ENCODE measurements around the gene IFNL1. TPM values are rescaled to one million over a fixed set of nuclear protein-coding genes. Genes with fewer than 3 reads are reported as not detected.

IFNL1 gene
- not detected for total RNA-seq

DNA sequence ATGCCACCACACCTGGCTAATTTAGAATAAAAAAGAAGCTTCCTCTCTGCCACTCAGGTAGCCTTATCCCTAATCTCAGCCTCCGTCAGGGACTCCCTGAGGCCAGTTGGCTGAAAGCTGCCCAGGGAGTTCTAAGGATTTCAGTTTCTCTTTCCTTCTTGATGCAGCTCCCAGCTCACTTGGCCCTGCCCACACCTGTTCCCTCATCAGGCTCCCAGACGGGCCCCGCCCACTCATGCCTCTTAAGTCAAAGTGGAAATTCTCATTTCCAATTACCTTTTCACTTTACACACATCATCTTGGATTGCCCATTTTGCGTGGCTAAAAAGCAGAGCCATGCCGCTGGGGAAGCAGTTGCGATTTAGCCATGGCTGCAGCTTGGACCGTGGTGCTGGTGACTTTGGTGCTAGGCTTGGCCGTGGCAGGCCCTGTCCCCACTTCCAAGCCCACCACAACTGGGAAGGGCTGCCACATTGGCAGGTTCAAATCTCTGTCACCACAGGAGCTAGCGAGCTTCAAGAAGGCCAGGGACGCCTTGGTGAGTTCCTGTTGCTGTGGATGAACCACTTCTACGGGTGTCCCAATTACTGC, at the start of gene IFNL1:
IFNL1 (plus strand) TSS at position 353 of the 591 bp plus-strand sequence; CDS start at position 368, 15 bp downstream.
- Mint-ChIP-seq H3K4me3 (no peak within 1 kb of the TSS), H3K4me1 (ENCODE audit: low read depth) (peaks cover 24% of the 10 kb centered on the region), H3K36me3 (ENCODE audit: insufficient read depth) (no peaks in the 10 kb centered on the region), H3K27me3 (ENCODE audit: low read depth) (peaks cover 2% of the 10 kb centered on the region), H3K9me3 (no peaks in the 10 kb centered on the region)
- DNase-seq (no peak), ATAC-seq (no peak)

DNA sequence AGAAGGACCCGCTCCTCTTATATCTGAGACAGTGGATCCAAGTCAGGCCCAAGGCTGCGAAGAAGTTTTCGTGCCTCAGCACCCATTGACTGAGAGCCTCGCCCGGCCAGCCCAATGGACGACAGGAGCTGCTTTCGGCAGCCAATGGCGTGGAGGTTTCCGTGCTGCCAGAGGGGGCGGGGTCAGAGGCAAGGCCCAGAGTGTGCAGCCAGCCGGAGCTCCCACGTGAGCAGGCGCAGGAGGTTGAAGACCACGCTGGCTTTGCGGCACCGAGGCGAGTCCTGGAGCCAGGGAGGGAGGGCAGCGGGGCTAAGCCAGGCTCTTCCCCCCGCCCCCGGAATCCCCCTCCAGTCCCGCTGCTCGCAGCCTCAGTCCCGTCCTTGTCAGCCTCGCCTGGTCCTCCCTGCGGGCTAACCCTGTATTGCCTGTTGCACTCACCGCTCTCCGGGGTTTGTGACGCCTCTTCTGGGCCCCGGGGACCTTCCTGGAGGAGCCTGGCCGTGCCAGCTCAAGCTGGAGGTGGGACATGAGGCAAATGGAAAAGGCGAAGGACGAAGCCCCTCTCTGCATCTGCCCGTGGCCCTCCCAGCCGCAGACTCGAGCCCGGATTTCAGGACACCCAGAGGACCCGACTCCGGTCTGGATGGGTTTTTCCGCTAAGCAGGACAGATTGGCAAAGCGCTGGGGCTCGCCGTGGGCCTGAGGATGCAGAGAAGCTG, 49.1 kb upstream of the IFNL1 start:
- peaks cover 11% of the 10 kb centered on the region for H3K27me3 Mint-ChIP-seq (ENCODE audit: low read depth)
- no peaks in the 10 kb centered on the region for H3K9me3 Mint-ChIP-seq
- ATAC-seq = peak; percentile 57 to 77
- H3K4me1 Mint-ChIP-seq (ENCODE audit: low read depth) = peaks cover 2% of the 10 kb centered on the region
- DNase-seq = no peak
- no peak overlapping the region for H3K4me3 Mint-ChIP-seq
- no peaks in the 10 kb centered on the region for H3K36me3 Mint-ChIP-seq (ENCODE audit: insufficient read depth)

DNA sequence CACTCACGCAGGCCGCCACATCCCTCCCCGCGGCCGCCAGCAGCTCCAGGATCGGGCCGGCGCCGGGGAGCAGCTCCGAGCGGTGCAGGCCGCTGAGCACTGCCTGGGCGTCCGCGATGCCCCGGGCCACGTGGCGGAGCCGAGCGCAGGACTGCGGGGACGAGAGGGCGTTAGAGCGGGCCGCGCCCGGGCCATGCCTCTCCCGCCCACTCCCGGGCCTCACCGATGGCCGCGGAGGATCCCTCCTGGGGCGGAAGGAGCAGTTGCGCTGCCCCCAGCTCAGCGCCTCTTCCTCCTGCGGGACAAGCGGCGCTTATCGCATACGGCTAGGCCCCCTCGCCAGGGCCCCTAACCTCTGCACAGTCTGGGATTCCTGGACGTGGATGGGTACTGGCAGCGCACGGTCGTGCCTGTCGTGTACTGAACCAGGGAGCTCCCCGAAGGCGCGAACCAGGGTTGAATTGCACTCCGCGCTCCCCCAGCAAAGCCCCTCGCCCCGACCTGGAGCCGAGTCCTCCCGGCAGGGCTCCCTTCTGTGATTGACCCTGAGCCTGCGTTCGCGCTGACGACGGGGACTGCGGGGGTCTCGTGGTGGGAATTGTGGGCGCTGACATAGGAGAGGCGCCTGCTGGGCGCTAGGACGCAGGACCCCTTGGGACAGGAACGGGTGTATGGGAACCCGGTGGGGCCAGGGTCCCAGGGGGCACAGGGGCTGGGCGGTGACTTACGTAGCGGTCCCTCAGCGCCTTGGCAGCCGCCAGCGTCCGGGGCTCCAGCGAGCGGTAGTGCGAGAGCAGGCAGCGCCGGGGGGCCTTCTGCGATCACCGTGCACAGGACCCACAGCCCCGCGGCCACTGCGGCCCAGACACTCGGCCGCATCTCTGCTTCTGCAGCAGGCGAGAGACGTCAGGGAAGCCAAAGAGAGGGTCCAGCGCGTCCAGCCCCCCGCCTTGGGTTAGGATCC, 48.2 kb upstream of the IFNL1 start:
- DNase-seq = no peak
- Mint-ChIP-seq H3K27me3 (ENCODE audit: low read depth) (peaks cover 11% of the 10 kb centered on the region), H3K4me1 (ENCODE audit: low read depth) (peaks cover 3% of the 10 kb centered on the region), H3K9me3 (no peaks in the 10 kb centered on the region), H3K36me3 (ENCODE audit: insufficient read depth) (no peaks in the 10 kb centered on the region), H3K4me3 (no peak overlapping the region)
- ATAC-seq = peak; percentile 53 to 68

DNA sequence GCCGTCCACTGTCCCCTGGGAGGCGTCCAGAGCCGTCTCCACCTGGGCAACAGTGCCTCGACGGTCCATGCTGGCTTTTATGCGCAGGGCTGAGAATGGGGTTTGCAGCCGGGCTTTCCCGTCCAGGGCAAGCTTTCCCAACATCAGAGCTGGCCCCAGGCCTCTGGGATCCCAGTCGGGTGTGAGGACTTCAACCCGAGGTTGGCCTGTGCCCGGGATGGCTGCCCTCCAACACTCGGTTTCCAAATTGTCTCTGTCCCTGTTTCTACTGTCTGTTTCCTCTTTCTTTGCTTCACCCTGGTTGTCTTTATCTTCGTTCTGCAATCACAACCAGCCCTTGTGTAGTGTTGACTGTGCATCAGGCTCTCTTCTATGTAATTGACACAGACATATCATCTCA, 47.4 kb upstream of the IFNL1 start, which contains the start of gene IFNL4:
IFNL4 (minus strand) TSS at position 51 of the 400 bp plus-strand sequence.
- DNase-seq (no peak), ATAC-seq (no peak)
- H3K4me1 Mint-ChIP-seq (ENCODE audit: low read depth) = peaks cover 3% of the 10 kb centered on the region
- no peaks in the 10 kb centered on the region for H3K36me3 Mint-ChIP-seq (ENCODE audit: insufficient read depth)
- H3K27me3 Mint-ChIP-seq (ENCODE audit: low read depth) = peaks cover 11% of the 10 kb centered on the region
- no peak within 1 kb of the TSS for H3K4me3 Mint-ChIP-seq
- no peaks in the 10 kb centered on the region for H3K9me3 Mint-ChIP-seq

DNA sequence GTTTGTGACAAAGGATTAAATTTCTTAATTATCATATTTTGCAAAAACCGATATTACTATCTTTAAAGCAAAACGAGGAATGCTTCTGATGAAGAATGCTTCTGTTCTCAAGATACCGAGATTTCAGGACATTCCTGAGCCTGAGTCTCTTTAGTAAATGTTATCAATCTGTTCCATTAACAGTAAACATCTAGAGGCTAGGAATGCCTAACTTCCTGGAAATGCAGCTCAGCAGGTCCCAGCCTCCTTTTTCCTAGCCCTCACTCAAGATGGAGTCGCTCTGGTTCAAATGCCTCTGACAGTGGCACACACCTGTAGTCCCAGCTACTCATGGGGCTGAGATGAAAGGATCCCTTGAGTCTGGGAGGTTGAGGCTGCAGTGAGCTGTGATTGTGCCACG, 45.1 kb upstream of the IFNL1 start:
- H3K36me3 Mint-ChIP-seq (ENCODE audit: insufficient read depth) = no peaks in the 10 kb centered on the region
- peaks cover 11% of the 10 kb centered on the region for H3K27me3 Mint-ChIP-seq (ENCODE audit: low read depth)
- peaks cover 3% of the 10 kb centered on the region for H3K4me1 Mint-ChIP-seq (ENCODE audit: low read depth)
- ATAC-seq (no peak), DNase-seq (no peak)
- no peaks in the 10 kb centered on the region for H3K9me3 Mint-ChIP-seq
- no peak overlapping the region for H3K4me3 Mint-ChIP-seq

DNA sequence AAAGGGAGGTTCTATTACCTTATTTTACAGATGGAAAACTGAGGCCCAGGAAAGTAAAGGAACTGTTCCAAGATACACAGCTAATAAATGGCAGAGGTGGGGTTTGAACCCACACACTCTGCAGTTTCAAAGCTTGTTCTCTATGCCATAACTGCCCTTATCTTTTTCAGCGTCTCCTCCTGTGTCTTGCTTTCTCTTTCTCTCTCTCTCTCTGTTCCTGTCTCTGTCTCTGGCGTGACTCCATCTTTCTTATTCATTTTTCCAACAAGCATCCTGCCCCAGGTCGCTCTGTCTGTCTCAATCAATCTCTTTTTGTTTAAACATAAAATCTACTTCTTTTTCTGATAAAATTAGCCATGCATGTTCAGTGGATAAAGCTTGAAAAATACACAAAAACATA, 44.4 kb upstream of the IFNL1 start:
- H3K36me3 Mint-ChIP-seq (ENCODE audit: insufficient read depth) = no peaks in the 10 kb centered on the region
- H3K27me3 Mint-ChIP-seq (ENCODE audit: low read depth) = peaks cover 11% of the 10 kb centered on the region
- ATAC-seq = no peak
- no peak for DNase-seq
- no peak overlapping the region for H3K4me3 Mint-ChIP-seq
- no peaks in the 10 kb centered on the region for H3K9me3 Mint-ChIP-seq
- peaks cover 3% of the 10 kb centered on the region for H3K4me1 Mint-ChIP-seq (ENCODE audit: low read depth)

DNA sequence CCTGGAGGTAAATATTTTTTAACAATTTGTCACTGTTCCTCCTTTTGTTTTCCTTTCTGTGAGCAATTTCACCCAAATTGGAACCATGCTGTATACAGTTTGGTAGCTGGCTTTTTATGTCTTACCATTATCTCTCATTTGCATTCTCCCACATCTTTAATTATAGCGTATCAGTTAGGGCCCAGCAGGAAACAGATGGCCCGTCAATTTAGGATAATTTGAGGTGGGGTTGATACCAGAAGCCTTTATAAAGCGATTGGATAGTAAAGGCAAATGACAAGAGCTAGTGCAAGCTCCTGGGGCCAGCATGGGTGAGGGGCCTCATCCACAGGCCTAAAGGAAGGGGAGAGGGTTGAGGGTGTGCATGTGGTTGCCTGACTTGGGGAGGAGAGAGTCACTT, 43.7 kb upstream of the IFNL1 start:
- Mint-ChIP-seq H3K27me3 (ENCODE audit: low read depth) (peaks cover 7% of the 10 kb centered on the region), H3K4me3 (no peak overlapping the region), H3K4me1 (ENCODE audit: low read depth) (peaks cover 3% of the 10 kb centered on the region), H3K9me3 (no peaks in the 10 kb centered on the region), H3K36me3 (ENCODE audit: insufficient read depth) (no peaks in the 10 kb centered on the region)
- DNase-seq (no peak), ATAC-seq (no peak)

DNA sequence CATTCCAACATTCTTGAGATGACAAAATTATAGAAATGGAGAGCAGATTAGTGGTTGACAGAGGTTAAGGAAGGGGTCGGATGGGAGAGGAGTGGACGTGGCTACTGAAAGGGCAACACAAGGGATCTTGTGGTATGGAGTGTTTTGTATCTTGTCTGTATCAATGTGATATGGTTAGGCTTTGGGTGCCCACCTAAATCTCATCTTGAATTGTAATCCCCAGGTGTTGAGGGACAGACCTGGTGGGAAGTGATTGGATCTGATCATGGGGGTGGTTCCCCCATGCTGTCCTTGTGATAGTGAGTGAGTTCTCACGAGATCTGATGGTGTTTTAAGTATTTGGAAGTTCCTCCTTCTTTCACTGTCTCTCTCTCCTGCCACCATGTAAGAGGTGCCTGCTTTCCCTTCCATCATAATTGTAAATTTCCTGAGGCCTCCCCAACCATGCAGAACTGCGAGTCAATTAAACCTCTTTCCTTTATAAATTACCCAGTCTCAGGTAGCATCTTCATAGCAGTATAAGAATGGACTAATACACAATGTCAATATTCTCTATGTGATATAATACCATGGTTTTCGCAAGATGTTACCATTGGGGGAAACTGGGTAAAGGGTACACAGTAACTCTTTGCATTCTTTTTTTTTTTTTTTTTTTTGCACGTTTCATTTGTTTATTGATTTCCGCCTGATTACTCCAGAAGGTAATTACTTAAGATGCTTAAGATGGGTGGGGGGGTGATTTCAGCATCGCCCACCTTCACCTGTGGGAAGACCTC, 42.6 kb upstream of the IFNL1 start:
- H3K27me3 Mint-ChIP-seq (ENCODE audit: low read depth) = peaks cover 9% of the 10 kb centered on the region
- no peak overlapping the region for H3K4me3 Mint-ChIP-seq
- DNase-seq (no peak), ATAC-seq (no peak)
- H3K9me3 Mint-ChIP-seq = no peaks in the 10 kb centered on the region
- no peaks in the 10 kb centered on the region for H3K36me3 Mint-ChIP-seq (ENCODE audit: insufficient read depth)
- peaks cover 8% of the 10 kb centered on the region for H3K4me1 Mint-ChIP-seq (ENCODE audit: low read depth)

DNA sequence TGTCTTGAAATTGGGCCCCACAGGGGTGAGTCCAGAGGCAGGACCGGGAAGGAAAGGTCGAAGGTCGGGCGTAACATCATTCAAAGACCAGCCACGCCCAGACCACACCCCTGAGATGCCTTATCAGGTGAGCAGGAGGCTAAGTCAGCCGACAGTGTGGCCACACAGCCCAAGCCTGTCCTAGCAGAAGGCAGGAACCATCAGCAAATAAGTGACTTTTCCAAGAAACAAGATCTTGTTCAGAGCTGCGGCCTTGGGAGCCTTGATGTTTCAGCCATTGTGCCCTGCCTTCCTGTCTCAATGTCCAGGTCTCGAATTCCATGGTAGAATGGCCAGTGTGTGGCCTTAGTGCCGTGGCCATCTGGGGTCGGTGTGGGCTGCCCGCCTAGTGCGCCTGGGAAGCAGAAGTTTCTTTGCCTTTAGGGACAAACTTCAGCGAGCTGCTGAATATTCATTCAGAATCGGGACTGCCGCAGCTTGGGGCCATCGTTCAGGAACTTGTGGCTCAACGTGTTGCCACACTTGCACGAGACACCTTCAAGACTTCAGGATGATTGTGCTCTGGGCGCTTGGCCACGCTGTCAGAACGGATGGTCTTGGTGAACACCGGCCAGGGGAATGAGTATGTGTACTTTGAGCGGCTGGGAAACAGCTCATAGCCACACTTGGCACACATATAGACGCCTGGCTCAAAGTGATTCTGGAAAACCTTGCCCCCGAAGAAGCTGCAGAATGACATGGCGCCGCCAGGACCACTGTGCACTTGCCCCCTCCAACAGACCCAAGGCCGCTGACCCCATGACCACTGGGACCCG, 41.5 kb upstream of the IFNL1 start:
- DNase-seq = no peak
- H3K4me1 Mint-ChIP-seq (ENCODE audit: low read depth) = peaks cover 8% of the 10 kb centered on the region
- H3K36me3 Mint-ChIP-seq (ENCODE audit: insufficient read depth) = no peaks in the 10 kb centered on the region
- no peak overlapping the region for H3K4me3 Mint-ChIP-seq
- ATAC-seq = no peak
- H3K9me3 Mint-ChIP-seq = no peaks in the 10 kb centered on the region
- H3K27me3 Mint-ChIP-seq (ENCODE audit: low read depth) = peaks cover 3% of the 10 kb centered on the region

DNA sequence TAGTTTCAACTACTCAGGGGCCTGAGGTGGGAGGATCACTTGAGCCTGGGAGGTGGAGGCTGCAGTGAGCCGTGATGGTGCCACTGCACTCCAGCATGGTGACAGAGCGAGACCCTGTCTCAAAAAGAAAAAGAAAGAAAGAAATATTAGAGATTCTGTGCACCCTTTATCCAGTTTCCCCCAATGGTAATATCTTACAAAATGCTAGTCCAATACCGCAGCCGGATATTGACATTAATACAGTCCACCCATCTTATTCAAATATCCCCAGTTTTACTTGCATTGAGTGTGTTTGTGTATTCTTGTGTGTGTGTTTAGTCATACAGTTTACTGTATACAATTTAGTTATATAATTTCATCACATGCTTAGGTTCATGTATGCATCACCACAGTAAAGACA, 39.0 kb upstream of the IFNL1 start:
- H3K27me3 Mint-ChIP-seq (ENCODE audit: low read depth) = peaks cover 16% of the 10 kb centered on the region
- ATAC-seq = no peak
- H3K9me3 Mint-ChIP-seq = no peaks in the 10 kb centered on the region
- H3K36me3 Mint-ChIP-seq (ENCODE audit: insufficient read depth) = no peaks in the 10 kb centered on the region
- no peak overlapping the region for H3K4me3 Mint-ChIP-seq
- no peak for DNase-seq
- peaks cover 4% of the 10 kb centered on the region for H3K4me1 Mint-ChIP-seq (ENCODE audit: low read depth)

DNA sequence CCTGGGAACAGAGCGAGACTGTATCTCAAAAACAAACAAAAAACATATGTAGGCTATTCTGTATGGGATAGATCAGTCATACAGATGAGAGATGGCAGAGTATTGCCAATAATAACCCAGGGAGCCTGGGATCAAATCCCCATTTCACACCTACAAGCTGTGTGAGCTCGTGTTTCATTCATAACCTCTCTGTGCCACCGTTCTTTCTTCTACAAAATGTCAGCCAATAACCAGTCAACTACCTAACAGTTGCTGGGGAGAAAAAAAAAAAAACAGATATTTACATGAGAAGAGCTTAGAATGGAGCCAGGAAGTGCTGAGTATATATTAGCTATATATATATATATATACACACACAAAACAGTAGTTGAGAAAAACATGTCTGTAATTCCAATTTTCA, 34.5 kb upstream of the IFNL1 start:
- Mint-ChIP-seq H3K36me3 (ENCODE audit: insufficient read depth) (no peaks in the 10 kb centered on the region), H3K27me3 (ENCODE audit: low read depth) (peaks cover 47% of the 10 kb centered on the region), H3K9me3 (no peaks in the 10 kb centered on the region), H3K4me1 (ENCODE audit: low read depth) (peaks cover 11% of the 10 kb centered on the region), H3K4me3 (no peak overlapping the region)
- DNase-seq (no peak), ATAC-seq (no peak)

DNA sequence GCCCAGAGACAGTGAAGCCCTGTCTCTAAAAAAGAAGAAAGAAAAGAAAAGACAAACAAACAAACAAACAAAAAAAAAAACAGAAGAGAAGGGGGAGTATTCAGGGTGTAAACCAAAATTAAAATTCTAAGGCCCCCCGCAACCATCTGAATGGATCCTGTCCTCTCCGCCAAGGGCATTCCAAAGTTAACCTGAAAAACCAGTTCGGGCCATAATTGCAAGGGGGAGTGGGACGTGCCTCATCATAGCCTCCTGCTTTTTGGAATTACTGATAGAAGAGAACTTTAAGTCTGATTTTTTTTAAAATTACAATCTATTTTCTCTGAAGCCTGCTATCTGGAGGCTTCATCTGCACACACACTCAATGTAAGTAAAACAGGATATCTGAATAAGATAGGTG, 33.7 kb upstream of the IFNL1 start:
- no peak for ATAC-seq
- Mint-ChIP-seq H3K9me3 (no peaks in the 10 kb centered on the region), H3K36me3 (ENCODE audit: insufficient read depth) (no peaks in the 10 kb centered on the region), H3K4me1 (ENCODE audit: low read depth) (peaks cover 11% of the 10 kb centered on the region), H3K4me3 (no peak overlapping the region), H3K27me3 (ENCODE audit: low read depth) (peaks cover 47% of the 10 kb centered on the region)
- no peak for DNase-seq

DNA sequence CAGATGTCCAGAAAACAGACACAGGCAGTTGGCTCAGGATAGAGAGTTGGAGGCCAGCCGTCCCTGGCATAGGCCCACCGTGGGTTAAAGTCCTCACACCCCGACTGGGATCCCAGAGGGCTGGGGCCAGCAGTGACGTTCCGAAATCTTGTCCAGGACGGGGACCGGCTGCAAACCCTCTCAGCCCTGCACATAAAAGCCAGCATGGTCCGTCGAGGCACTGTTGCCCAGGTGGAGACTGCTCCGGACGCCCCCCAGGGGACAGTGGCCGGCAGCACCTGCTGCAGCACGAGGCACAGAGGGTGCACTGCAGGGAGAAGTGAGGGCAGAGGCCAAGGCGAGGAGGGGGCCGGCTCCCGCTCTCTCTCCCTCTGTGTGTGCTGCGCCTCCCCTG, 32.3 kb upstream of the IFNL1 start:
- no peak overlapping the region for H3K4me3 Mint-ChIP-seq
- H3K4me1 Mint-ChIP-seq (ENCODE audit: low read depth) = peaks cover 7% of the 10 kb centered on the region
- no peaks in the 10 kb centered on the region for H3K9me3 Mint-ChIP-seq
- ATAC-seq (peak in 1 of 2 donors; percentile 21), DNase-seq (no peak)
- peaks cover 45% of the 10 kb centered on the region for H3K27me3 Mint-ChIP-seq (ENCODE audit: low read depth)
- no peaks in the 10 kb centered on the region for H3K36me3 Mint-ChIP-seq (ENCODE audit: insufficient read depth)
